Lower leg skin (tissue), 4 donors: ENCODE data around the gene NUP107. TPM values are rescaled to one million over a fixed set of nuclear protein-coding genes. Genes with fewer than 3 reads are reported as not detected.
A peak's percentile ranks its signal among the peaks of the same experiment; 100 is the strongest.

Source experiments
- DNase-seq, 2 donors: peaks; one replicate each; pipeline ENCODE4 v3.0.0-alpha.2; 2019; ENCODE audit warnings: low spot score in 2 of 2
- H3K4me3 ChIP-seq: fragments of 200-600 bp; sonication (generic); 2 replicates; pipeline ENCODE4 v1.5.1; 2017; ENCODE audit warnings: mild to moderate bottlenecking, low read depth; ENCODE audit not compliant: poor library complexity, severe bottlenecking
- CTCF ChIP-seq, 3 donors: fragments of 450-650 bp; IDR thresholded peaks; one replicate each; pipeline ENCODE4 v1.5.1; 2016; ENCODE audit warnings: antibody characterized with exemption in 3 of 3, mild to moderate bottlenecking in 3 of 3, moderate library complexity in 2 of 3
- POLR2A ChIP-seq, 2 donors: fragments of 450-650 bp; IDR thresholded peaks; one replicate each; pipeline ENCODE4 v1.6.1; 2016 to 2017; ENCODE audit warnings: antibody characterized with exemption in 2 of 2, mild to moderate bottlenecking in 1 of 2, moderate library complexity in 1 of 2
- WGBS, 2 donors: methylation state at CpG; one replicate each; pipeline ENCODE4 v1.1.5; 2018; 5-methylcytosine and 5-hydroxymethylcytosine counted together
- intact Hi-C: fragments of 100-400 bp; cut with DNase I; formaldehyde crosslinking; loops from one replicate; pipeline ENCODE4 v1.15.0; 2023; ENCODE audit warnings: low total_unique reads
- total RNA-seq, 4 donors: library from RNA; depleted of rRNA; stranded (reverse); fragments of >200 nt; gene quantifications; one replicate each; pipeline ENCODE4 v1.1.0, GENCODE V29; 2016

Gene NUP107
- total RNA-seq, 4 donors from 2014 or later, result 19.3 to 41.7 (median 31.9) TPM

- no peak for DNase-seq
- WGBS, 2 donors, result 35 to 42% methylated on average over 9 of the region's 9 CpGs
- intact Hi-C loops, result no loop called here
- peak overlapping the region; percentile 54 for H3K4me3 ChIP-seq
- TF ChIP-seq POLR2A (IDR thresholded peaks at IDR 0.05), result no peak
- no peak for TF ChIP-seq CTCF (IDR thresholded peaks at IDR 0.05)
Observed at GRCh38 chr12:68745376-68745903, 58.7 kb downstream of the NUP107 start.

GRCh38 chr12:68745904-68746571 is 59.3 kb downstream of the NUP107 start, which contains the start of gene SLC35E3:
TSS of gene SLC35E3 (plus strand) at chr12:68746176. CDS start at chr12:68746378, 202 bp downstream.
- intact Hi-C loops, result no loop called here
- peak; percentile 91 to 99 for DNase-seq
- peak within 1 kb of the TSS; percentile 54 for H3K4me3 ChIP-seq
- no peak for TF ChIP-seq POLR2A (IDR thresholded peaks at IDR 0.05)
- no peak for TF ChIP-seq CTCF (IDR thresholded peaks at IDR 0.05)
- WGBS, 2 donors, result 0 to 1% methylated on average over 38 to 45 of the region's 52 CpGs

- DNase-seq, result peak; percentile 48 to 91
- TF ChIP-seq POLR2A (IDR thresholded peaks at IDR 0.05), result no peak
- no peak for TF ChIP-seq CTCF (IDR thresholded peaks at IDR 0.05)
- peak overlapping the region; percentile 54 for H3K4me3 ChIP-seq
- WGBS, 2 donors, result 3 to 4% methylated on average over 15 of the region's 15 CpGs
- intact Hi-C loops, result no loop called here
Observed at GRCh38 chr12:68746572-68747180, 59.9 kb downstream of the NUP107 start.

GRCh38 chr12:68749443-68749842 is 62.7 kb downstream of the NUP107 start:
- 81 to 82% methylated on average over 3 of the region's 3 CpGs for WGBS, 2 donors
- intact Hi-C loops, result no loop called here

GRCh38 chr12:68749861-68750260 is 63.1 kb downstream of the NUP107 start:
- WGBS, 2 donors, result 90 to 91% methylated on average over 4 of the region's 4 CpGs
- TF ChIP-seq POLR2A (IDR thresholded peaks at IDR 0.05), result no peak
- TF ChIP-seq CTCF (IDR thresholded peaks at IDR 0.05), result no peak
- DNase-seq, result no peak
- H3K4me3 ChIP-seq, result no peak overlapping the region
- intact Hi-C loops, result no loop called here

More at GRCh38 chr12:68749443-68749842, 62.7 kb downstream of the NUP107 start:
- DNase-seq, result no peak
- TF ChIP-seq CTCF (IDR thresholded peaks at IDR 0.05) (no peak), POLR2A (IDR thresholded peaks at IDR 0.05) (no peak)
- no peak overlapping the region for H3K4me3 ChIP-seq
